GM19193 (cell line): ENCODE results near the gene SLC25A22.

ENCODE experiments used
- POLR2A ChIP-seq: IDR thresholded peaks from 4 replicates; pipeline ENCODE4 v1.6.1; 2011; ENCODE audit not compliant: insufficient read depth, insufficient read length; ENCODE audit errors: extremely low read depth

The SLC25A22 gene

GRCh38 chr11:798093-798713 is at the start of gene SLC25A22:
Gene SLC25A22 (minus strand): TSS chr11:798281. CDS start chr11:795006, 3,275 bp downstream.
- TF ChIP-seq POLR2A: peak; percentile 61

- TF ChIP-seq POLR2A: no peak
Measured at GRCh38 chr11:847876-848275, 49.8 kb upstream of the SLC25A22 start.

- TF ChIP-seq POLR2A: no peak
Measured at GRCh38 chr11:846496-847098, 48.5 kb upstream of the SLC25A22 start.

DNA sequence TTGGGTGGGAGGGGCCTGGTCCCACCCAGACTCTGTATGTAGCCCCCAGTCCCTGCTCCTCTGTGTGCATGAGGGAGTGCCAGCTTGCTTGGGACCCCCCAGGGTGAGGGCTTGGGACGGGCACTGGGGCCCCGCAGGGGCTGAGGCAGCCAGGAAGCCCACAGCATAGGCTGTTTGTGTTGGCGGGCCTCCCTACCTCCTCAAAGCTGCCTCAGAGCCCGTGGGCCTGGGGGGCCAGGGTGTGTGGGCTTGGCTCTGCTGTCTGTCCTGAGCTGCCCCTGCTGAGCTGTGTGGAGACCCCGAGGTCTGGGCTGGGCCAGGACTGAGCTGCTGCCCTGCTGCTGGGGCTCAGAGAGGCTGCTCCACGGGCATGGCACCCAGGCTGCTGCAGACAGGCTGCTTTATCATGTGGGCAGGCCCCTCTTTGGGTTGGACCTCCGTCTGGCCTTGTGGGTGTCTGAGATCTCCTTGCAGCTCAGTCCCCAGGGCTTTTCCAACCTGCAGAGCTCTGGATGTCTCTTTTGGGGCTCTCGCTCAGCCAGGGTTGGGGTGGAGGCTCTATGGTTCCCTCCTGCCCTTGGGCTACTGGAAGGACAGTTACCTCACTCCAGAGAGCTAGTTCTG is 47.9 kb upstream of the SLC25A22 start:
- no peak for TF ChIP-seq POLR2A

- TF ChIP-seq POLR2A: no peak
Measured at GRCh38 chr11:844693-845644, 46.9 kb upstream of the SLC25A22 start.

- no peak for TF ChIP-seq POLR2A
Measured at GRCh38 chr11:843818-844692, 46.0 kb upstream of the SLC25A22 start.

DNA sequence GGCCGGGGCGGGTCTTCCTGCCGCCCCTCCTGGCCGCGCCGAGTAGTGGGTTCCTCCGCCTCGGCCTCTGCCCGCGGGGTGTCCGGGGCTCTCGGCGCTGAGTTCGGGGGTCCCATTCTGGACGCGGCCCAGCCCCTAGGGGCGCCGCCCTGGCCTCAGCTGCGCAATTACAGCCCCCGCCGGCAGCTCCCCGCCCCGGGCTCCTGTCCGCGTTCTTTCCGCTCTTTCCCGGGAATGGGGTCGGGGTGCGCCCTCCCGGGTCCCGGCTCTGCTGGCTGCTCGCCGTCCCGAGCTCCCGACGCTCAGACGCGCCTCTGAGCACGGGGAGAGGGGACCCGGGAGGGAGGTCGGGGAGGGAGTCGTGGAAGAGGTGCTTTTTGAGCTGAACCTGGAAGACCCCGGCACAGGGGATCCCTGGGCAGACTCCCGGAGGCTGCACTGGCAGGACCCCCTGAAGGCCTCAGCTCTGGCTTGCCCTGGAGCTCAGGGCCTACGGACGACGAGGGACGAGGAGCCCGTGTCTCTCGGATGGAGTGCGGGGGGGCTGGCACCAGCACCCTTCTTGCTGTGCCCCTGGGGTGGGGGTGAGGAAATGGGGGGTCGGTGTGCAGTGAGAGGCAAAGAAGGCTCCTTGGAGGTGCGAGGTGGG is 45.1 kb upstream of the SLC25A22 start:
- no peak for TF ChIP-seq POLR2A

GRCh38 chr11:842370-843002 is 44.4 kb upstream of the SLC25A22 start, which contains the start of the genes POLR2L and TSPAN4:
Gene POLR2L (minus strand): TSS chr11:842529. CDS start chr11:842508, 21 bp downstream.
Gene TSPAN4 (plus strand): TSS chr11:842852. CDS start chr11:850305, 7,453 bp downstream.
- peak; percentile 99 for TF ChIP-seq POLR2A

DNA sequence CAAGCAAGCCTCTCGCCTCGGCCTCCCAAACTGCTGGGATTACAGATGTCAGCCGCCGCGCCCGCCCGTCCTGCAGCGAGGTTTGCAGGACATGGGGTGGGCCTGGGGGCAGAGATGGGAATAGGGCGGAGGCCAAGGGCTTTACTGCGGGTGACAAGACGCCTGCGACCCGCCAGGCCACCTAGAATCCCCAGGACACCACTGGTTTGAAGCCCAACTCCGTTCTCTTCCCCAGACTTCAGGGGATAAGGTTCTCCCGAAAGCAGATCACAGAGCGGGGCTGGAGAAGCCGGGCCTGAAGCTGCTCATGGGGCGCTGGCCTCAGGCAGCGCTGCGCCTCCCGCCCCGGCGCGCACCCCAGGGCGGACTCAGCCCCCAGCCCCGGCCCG is 43.9 kb upstream of the SLC25A22 start:
- TF ChIP-seq POLR2A: no peak

DNA sequence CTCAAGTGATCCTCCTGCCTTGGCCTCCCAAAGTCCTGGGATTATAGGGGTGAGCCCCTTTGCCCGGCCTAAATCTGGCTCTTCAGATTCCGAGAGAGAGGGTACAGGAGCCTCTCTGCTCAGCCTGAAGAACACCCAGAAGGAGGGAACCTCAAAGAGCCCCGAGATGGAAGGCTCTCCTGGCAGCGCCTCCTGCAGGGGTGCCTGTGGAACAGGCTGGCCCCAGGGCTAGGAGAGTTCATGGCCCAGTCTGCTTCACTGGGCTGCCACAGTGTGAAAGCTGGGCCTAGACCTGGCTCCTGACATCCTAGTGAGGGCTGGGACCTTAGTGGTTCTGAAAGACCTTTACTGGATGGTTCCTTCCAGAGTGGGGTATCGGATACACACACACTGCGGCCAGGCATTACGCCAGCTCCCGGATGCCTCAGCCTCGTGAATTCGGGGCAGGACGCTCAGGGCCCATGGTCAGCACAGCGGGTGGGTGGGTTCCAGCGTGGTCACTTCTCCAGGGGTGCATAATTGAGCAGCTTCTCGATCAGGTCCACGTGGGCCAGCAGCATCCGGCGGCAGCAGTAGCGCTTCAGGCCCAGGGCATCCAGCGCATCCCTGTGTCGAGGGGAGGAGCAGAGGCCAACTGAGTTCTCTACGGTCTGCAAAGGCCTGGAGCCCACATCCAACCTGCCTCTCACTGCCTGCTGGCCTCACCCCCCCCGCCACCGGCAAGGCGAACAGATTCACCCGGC is 42.0 kb upstream of the SLC25A22 start:
- no peak for TF ChIP-seq POLR2A

GRCh38 chr11:839280-839623 is 41.2 kb upstream of the SLC25A22 start:
- TF ChIP-seq POLR2A: no peak

DNA sequence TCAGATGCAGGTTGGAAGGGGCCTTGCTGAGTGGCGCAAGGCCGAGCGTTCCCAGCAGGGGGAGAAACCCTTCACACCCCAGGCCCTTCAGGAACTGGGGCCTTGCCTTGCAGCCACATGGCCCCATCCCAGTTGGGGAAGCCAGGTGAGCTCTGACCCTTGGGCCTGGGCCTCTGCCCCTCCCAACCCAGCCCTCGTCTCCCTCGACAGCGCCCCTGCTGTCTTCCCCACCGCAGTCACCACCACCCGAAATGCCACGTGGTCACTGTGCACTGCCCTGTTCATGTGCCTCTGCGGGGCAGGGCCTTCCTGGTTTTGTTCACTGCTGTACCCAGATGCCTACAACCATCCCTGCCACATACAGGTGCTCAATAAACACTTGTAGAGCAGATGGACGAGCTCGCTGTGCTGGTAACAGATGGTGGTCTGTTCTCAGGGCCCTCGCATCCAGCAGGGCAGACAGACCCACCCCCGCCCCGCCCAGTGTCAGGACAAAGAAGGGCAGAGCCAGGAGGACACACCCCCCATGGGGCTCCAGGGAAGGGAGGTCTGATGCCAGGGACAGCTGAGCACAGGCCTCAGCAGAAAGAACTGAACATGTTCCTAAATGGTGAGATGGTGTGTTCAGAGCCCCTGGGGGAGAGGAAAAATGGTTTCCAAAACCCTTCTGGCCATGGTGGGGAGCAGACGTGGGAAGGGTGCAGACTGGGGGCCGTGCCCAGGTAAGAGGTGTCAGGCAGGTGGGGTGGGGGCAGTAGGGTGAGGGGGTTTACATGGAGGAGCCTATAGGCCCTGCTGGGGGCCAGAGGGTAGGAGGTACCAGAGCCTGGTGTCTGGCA is 40.6 kb upstream of the SLC25A22 start:
- no peak for TF ChIP-seq POLR2A
